OCI-M2 (cell line): Measurements from ENCODE around the gene ZNF254.
"Not testable (repeated sequence)": the region's sequence is repeated elsewhere in the genome, so short reads cannot be mapped to it uniquely, and the experiment has no call there.

ENCODE experiments used
- DNase-seq: peaks from one replicate; lab custom pipeline; 2025; ENCODE audit not compliant: unreplicated experiment; lab: John Stamatoyannopoulos, UW

Gene ZNF254

DNA sequence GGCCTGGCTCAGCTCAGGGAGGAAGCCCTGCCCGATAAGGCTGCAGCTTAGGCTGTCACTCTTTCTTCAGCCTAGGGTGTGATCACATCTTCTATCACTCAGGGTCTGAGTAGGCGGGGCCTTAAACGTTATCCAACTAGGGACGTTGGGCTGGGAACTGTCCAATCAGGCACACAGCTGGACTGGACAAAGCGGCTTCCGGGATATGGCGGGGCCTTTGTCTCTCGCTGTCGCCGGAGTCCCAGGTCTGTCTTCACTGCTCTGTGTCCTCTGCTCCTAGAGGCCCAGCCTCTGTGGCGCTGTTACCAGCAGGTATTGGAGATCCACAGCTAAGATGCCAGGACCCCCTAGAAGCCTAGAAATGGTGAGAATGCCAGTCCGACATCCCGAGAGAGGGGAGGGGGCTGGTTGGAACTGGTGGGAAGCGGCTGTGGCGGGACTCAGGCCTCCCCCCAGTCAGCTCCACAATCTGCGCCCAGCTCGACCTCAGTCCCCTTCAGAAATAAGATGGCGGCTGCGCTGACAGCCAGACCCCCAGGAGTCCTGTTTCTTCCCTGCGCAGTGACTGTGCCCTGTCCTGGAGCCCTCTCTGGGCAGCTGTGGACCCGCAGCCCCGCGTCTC is at the start of gene ZNF254:
Gene ZNF254 (plus strand): TSS at position 214 of the 622 bp plus-strand sequence. CDS start 121 bp downstream, at position 335.
- peak; percentile 94 for DNase-seq

DNA sequence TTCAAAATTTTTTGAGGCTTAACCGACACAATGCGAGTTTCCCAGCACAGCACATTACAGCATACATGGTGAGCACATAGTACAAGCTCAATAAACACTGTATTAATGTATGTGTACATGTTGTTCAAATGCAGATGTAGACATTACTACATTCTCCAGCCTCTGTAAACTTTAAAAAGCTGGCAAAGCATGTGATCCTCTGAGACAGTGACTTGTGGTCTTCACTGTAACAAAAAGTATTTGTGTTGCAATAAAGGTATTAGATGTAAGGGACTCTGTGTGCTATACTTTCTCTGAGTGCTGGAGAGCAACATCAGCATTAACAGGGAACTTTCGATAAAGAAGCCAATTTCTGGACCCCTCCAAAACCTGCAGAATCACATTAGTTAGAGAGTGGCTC is 46.4 kb upstream of the ZNF254 start:
- DNase-seq: no peak

DNA sequence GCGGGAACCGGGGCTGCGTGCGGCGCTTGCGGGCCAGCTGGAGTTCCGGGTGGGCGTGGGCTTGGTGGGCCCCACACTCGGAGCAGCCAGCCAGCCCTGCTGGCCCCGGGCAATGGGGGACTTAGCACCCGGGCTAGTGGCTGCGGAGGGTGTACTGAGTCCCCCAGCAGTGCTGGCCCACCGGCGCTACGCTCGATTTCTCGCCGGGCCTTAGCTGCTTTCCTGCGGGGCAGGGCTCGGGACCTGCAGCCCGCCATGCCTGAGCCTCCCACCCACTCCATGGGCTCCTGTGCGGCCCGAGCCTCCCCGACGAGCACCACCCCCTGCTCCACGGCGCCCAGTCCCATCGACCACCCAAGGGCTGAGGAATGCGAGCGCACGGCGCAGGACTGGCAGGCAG is 45.7 kb upstream of the ZNF254 start:
- not testable (repeated sequence) for DNase-seq

DNA sequence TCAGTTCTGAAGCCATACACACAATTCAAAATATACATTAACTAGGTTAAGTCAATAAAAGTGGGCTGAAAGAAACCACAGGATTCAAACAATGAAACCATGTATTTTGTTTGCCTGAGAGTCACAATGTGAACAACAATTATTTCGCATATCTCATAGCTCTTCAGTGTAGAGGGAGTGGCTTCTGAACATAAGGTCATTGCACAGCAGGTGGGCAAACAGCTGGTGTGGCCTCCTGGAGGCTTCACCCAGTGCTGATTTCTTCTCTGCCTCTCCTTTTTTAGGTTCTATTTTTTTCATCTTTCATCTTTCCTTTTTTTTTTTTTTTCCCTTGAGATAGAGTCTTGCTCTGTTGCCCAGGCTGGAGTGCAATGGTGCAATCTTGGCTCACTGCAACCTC is 40.4 kb upstream of the ZNF254 start:
- DNase-seq: no peak

DNA sequence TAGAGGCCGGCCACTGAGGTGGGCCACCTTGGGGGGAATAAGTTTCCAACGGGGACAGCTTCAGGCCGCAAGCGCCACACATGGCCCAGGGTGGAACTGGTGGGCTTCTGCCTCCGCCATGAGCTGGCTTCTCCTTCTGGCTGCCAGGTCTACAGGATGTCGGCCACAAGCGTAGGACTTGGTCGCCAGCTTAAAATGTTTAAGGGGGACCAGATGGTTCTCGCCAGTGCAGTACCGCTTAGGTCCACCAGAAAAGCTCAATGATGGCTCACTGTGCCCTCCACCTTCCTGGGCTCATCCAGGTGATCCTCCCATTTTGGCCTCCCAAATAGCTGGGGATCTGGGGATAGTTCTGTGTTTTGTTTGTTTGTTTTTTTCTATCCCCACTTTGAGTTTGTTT is 38.7 kb upstream of the ZNF254 start:
- no peak for DNase-seq

DNA sequence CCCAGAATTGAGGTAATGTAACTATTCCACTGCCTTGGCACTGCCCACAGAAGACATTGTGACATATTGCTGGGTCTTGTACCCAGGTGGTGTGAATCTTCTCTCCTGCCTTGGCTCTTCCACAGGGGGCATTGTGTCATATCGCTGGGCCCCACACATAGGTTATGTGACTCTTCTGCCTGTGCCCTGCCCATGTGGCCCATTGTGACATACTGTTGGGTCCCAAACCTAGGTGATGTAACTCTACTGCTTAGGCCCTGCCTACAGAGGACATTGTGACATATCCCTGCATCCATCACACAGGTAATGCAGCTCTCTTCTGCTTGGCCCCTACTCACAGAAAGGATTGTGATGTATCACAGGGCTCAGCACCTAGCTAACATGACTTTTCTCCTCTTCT is 37.5 kb upstream of the ZNF254 start:
- no peak for DNase-seq

DNA sequence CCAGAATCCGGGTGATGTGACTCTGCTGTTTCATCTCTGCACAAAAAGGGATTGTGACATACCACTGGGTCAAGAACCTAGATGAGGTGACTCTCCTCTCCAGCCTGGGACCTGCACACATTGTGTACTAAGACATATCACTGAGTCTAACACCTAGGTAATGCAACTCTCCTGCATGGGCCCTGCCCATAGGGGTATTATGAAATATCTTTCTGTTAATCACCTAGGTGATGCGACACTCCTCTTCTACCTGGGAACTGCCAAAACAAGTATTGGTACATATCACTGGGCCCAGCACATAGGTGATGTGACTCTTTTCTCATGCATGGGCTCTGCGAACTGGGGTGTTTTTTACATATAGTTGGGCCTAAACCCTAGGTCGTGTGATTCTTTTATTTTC is 35.5 kb upstream of the ZNF254 start:
- DNase-seq: no peak

DNA sequence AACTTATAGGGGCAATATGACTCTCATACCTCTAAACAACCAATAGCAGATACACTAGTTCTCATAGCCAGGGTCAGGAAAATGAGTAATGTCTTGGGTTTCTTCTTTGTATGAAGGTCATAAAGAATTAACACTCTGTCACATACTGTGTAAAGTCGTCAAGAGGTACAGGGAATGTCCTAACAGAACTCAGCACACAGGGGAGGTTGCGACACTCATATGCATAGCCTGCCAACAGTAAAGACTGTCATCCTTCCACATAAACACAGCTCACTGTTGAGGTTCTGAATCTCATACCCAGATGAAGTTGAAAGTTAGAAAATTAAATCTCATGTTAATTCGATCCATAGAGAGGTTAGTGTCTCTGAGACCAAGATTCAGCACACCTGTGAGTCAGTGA is 34.2 kb upstream of the ZNF254 start:
- no peak for DNase-seq

DNA sequence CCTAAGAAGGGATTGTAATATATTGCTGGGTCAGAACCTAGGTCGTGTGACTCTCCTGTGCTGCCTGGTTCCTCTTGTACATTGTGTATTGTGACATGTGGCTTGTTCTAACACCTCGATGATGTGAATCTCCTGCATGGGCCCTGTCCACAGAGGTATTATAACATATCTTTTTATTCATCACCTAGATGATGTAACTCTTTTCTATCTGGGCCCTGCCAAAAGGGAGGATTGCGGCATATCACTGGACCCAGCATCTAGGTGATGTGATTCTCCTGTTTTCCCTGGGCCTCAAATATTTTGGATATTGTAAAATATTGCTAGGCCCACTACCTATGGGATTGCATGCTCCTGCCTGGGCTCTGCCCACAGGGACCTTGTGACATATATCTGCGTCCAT is 33.4 kb upstream of the ZNF254 start:
- DNase-seq: no peak

DNA sequence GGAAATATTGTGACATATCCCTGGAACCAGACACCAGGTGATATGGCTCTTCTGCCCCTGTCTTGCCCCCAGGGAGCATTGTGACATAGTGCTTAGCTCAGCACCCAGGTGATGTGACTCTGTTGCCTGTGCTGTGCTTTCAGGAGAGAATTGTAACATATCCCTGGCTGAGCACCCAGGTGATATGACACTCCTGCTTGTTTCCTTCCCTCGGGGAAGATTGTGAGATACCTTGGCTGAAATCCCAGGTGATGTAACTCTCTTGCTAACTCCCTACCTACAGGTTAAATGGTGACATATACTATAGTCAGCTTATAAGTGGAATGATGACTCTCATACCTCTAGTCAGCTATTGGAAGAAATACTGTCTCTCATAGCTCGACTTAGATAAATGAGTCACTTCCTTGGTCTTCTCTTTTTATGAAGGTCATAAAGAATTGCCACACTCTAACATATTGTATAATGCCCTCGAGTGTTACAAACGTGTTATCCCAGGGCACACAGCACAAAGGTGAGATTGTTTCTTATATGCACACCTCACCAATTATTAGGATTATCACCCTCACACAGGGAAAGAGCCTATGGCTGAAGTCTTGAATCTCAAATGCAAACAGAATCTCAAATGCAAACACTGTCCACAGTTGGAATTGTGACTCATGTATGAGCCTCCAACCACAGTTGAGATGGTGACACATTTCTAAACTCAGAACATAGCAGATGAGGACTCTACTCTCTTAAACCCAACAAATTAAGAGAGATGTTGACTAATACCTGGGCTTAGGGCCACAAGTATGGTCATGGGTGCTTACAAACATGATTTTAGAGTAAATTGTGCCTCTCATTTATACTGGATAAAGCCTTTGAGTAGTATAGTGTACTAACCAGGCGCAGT is 32.7 kb upstream of the ZNF254 start:
- no peak for DNase-seq

DNA sequence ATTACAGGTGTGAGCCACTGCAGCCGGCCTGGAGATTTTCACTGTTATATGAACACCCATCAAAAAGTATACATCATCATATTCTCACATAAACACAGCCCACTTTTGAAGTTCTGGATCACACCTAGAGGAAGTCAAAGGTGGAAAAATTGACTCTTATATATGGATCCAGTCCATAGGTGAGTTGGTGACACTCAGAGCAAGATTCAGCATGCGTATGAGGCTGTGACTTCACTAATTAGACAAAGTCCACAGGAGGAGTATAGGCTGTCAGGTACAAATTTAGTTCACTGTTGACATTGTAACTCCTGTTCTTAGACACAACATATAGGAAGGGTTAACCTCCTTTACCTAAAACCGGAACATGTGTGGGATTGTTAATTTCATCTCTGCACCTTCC is 31.4 kb upstream of the ZNF254 start:
- DNase-seq: no peak

DNA sequence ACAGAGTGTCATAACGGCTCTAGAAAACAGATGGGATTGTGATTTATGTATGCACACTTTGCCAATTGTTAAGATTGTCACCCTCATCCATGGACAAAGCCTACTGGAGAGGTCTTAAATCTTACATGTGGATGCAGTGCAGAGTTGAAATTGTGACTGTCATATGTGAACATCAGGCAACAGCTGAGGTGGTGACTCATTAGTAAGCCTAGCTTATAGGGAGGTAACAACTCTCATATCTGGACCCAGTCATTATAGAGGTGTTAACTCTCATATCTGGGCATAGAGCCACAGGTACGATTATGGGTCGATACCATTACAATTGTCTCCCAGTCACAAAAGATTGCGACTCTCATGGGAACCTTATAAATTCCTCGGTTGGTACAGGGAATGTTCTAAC is 29.8 kb upstream of the ZNF254 start:
- DNase-seq: no peak

DNA sequence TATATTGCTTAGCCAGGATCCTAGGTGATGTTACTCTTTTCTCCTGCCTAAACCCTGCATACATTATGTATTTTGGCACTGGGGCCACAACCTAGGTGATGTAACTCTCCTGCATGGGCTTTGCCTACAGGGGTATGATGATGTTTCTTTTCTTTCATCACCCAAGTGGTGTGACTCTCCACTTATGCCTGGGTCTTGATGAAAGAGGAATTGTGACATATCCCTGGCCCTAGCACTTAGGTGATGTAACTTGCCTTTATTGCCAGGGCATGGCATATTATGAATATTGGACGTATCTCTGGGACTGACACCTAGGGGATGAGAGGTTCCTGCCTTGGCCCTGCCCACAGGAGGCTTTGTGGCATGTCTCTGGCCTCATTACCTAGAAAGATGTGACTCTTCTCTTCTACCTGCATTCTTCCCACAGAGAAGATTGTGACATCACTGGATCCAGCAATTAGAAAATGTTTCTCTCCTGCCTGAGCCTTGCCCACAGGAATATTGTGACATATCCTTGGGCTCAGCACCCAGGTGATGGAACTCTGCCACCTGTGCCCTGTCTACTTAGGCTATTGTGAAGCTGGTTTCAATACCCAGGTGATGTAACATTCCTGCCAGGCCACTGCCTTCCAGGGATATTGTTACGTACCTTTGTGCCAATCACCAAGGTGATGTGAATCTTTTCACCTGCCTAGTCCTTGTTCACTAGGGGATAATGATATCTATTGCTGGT is 27.3 kb upstream of the ZNF254 start:
- DNase-seq: no peak

DNA sequence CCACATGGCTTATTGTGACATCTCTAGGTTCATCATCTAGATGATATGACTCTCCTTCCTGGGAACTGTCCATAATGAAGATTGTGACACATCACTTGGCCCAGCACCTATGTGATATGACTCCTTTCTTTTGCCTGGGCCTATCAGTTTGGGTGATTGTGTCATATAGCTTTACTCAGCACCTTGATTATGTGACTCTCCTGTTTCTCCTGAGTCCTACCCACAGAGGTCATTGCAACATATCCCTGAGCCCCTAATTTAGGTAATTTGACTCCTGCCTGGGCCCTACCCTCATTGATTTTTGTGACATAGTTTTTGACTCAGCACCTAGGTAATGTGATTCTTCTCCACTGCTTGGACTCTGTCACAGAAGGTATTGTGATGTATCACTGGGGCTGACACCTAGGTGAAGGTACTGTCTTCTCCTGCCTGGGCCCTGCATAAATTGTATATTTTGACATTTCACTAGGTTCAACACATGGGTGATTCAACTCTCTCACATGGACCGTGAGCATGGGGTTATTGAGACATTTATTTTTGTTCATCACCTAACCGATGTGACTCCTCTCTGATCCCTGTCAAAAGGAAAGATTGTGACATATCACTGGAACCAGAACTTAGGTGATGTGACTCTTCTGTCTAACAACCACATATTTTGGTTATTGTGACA is 26.2 kb upstream of the ZNF254 start:
- DNase-seq: no peak

DNA sequence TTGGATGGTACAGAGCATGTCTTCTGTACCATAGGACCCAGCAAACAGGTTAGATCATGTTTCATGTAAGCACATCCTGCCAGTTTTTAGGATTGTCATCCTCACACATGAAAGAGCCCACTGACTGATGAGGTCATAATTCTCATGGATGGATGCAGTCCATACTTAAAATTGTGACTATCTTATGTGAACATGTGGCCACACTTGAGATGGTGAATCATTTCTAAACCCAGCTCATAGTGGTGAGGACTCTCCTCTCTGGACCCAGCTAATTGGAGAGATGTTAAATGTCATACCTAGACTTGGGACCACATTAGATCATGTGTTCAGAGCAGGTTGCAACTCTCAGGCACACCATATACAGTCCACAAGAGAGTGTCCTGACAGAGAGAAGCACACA is 24.8 kb upstream of the ZNF254 start:
- DNase-seq: no peak

DNA sequence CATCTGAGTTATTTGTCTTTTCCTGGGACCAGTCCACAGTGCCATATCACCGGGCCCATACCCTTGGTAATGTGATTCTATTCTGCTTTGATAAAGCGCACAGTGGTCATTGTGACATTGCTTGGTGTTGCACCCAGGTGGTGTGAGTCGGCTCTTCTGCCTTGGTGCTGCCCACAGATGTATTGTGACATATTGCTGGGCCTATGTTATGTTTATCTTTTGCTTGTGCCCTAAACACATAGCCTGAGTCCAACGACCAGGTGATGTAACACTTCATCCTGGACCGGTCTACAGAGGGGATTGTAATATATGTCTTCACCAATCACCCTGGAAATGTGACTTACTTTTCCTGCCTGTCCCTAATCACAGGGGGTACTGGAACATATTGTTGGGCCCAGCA is 23.7 kb upstream of the ZNF254 start:
- DNase-seq: no peak

DNA sequence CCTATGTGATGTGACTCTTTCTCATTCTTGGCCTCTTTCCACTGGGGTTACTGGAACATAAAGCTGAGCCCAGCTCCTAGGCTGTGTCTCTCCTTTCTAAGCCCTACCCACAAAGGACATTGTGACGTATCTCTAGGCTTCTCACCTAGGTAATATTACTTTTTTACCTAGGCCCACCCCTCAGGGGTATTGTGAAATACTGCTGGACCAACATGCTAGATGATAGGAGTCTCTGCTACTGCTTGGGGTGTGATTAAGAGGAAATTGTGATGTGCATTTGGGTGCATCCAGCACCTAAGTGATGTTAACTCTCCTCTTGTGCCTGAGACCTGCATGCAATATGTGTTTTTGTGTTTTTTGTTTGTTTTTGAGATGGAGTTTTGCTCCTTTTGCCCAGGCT is 22.8 kb upstream of the ZNF254 start:
- no peak for DNase-seq

DNA sequence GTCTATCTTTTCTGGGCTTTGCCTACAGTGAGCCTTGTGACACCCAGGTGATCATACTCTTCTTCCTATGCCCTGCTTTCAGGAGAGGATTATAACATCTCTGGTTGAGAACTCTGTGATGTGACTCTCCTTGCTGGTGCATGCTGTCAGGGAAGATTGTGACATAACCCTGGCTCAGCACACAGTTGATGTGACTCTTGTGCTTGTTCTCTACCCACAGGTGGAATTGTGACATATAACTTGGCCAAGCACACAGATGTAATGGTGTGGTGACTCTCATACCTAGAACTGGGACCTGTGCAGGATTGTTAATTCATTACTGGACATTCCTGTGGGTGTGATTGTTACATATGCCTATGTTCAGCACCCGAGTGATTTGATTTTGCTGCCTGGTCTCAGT is 21.7 kb upstream of the ZNF254 start:
- DNase-seq: no peak

DNA sequence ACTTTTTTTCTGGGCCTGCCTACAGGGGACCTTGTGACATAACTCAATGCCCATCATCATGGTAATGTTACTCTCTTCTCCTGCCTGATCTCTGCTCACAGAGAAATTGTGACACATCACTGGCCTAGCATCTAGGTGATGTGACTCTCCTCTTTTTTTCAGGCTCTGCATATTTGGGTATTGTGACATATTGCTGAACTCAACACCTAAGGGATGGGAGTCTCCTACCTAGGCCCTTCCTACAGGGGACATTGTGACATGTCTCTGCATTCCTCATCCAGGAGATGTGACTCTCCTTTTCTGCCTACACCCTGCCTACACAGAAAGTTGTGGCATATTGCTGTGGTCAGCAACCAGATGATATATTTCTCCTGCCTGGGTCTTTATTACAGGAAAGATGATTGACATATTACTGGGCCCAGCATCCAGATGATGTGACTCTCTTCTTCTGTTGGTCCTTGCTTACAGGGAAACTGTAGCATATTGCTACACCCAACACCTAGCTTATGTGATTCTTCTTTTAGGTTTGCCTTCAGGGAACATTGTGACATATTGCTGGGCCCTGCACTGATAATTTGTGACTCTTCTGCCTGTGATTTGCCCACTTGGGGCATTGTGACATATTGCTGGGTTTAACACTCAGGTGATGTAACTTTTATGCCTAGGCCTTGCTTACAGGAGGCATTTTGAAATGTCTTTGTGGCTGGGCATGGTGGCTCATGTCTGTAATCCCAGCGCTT is 21.0 kb upstream of the ZNF254 start:
- DNase-seq: no peak

DNA sequence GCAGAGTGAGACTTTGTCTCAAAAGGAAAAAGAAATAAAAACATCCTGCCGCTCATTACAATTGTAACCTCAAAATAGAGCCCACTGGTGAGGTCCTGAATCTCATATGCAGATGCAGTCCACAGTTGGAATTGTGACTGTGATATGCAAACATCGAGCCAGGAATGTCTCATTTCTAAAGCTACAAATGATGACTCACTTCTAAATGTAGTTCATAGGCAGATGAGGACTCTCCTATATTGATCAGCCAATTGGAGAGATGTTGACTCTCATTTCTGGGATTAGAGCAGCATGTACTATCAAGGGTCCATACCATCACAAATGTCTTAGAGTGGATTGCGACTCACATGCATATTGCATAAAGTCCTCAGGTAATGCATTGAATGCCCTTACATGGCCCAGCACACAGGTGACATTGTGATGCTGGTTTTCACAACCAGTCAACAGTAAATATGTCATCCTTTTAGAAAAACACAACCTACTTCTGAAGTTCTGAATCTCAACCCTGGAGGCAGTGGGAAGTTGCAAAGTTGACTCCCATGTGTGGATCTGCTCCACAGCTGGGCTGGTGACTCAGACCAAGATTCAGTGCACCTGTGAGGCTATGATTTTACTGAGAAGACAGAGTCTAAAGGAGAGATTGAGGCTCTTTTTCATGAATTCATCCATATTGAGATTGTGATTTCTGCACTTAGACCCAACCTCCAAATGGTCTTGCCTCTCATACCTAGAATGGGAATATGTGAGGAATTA is 16.9 kb upstream of the ZNF254 start:
- DNase-seq: no peak
